ENCODE measurements around the gene SETBP1. TPM values are rescaled to one million over a fixed set of nuclear protein-coding genes. Genes with fewer than 3 reads are reported as not detected.

Gene SETBP1
- total RNA-seq, 1 donor from 2014 or later, result 22.6 TPM

GRCh38 chr18:44945888-44946401 is 265.3 kb downstream of the SETBP1 start:
- H3K36me3 Mint-ChIP-seq (ENCODE audit: low read depth), result peaks cover under 1% of the 10 kb centered on the region
- H3K27ac Mint-ChIP-seq, result no peak overlapping the region
- no peaks in the 10 kb centered on the region for H3K4me1 Mint-ChIP-seq
- no peak for DNase-seq
- intact Hi-C loops (cut with micrococcal nuclease), result no loop called here
- H3K9me3 Mint-ChIP-seq, result no peaks in the 10 kb centered on the region
- no peak overlapping the region for H3K4me3 Mint-ChIP-seq
- no peaks in the 10 kb centered on the region for H3K27me3 Mint-ChIP-seq

GRCh38 chr18:44946529-44947113 is 265.9 kb downstream of the SETBP1 start:
- no peaks in the 10 kb centered on the region for H3K9me3 Mint-ChIP-seq
- intact Hi-C loops (cut with micrococcal nuclease), result no loop called here

DNA sequence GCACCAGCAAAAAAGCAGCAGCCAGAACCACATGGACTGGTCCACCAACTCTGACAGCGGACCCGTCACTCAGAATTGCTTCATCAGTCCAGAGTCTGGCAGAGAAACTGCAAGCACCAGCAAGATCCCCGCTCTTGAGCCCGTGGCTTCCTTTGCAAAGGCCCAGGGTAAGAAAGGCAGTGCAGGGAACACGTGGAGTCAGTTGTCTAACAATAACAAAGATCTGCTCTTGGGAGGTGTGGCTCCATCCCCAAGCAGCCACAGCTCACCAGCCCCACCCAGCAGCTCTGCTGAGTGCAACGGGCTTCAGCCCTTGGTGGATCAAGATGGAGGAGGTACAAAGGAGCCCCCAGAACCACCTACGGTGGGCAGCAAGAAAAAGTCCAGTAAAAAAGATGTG is 269.3 kb downstream of the SETBP1 start:
- peaks cover 2% of the 10 kb centered on the region for H3K36me3 Mint-ChIP-seq (ENCODE audit: low read depth)
- DNase-seq, result no peak
- intact Hi-C loops (cut with micrococcal nuclease), result no loop called here
- H3K27ac Mint-ChIP-seq, result no peak overlapping the region
- no peak overlapping the region for H3K4me3 Mint-ChIP-seq
- no peaks in the 10 kb centered on the region for H3K27me3 Mint-ChIP-seq
- H3K4me1 Mint-ChIP-seq, result no peaks in the 10 kb centered on the region
- H3K9me3 Mint-ChIP-seq, result no peaks in the 10 kb centered on the region

More at GRCh38 chr18:44946529-44947113, 265.9 kb downstream of the SETBP1 start:
- Mint-ChIP-seq H3K36me3 (ENCODE audit: low read depth) (peaks cover 2% of the 10 kb centered on the region), H3K27me3 (no peaks in the 10 kb centered on the region), H3K4me3 (no peak overlapping the region), H3K4me1 (no peaks in the 10 kb centered on the region), H3K27ac (no peak overlapping the region)
- no peak for DNase-seq

GRCh38 chr18:44950685-44951195 is 270.1 kb downstream of the SETBP1 start:
- no peaks in the 10 kb centered on the region for H3K4me1 Mint-ChIP-seq
- intact Hi-C loops (cut with micrococcal nuclease), result no loop called here
- peaks cover 2% of the 10 kb centered on the region for H3K36me3 Mint-ChIP-seq (ENCODE audit: low read depth)
- no peaks in the 10 kb centered on the region for H3K27me3 Mint-ChIP-seq
- no peaks in the 10 kb centered on the region for H3K9me3 Mint-ChIP-seq
- no peak overlapping the region for H3K4me3 Mint-ChIP-seq
- no peak overlapping the region for H3K27ac Mint-ChIP-seq
- no peak for DNase-seq

DNA sequence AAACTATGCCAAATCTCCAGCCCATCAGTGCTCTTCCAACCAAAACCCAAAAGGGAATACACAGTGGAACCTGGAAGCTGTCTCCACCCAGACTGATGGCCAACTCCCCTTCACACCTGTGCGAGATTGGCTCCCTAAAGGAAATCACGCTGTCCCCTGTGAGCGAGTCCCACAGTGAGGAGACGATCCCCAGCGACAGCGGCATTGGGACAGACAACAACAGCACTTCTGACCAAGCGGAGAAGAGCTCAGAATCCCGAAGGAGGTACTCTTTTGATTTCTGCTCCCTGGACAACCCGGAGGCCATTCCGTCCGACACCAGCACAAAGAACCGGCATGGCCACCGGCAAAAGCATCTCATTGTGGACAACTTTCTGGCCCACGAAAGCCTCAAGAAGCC is 271.1 kb downstream of the SETBP1 start:
- Mint-ChIP-seq H3K9me3 (no peaks in the 10 kb centered on the region), H3K36me3 (ENCODE audit: low read depth) (peaks cover 2% of the 10 kb centered on the region), H3K4me3 (no peak overlapping the region), H3K4me1 (no peaks in the 10 kb centered on the region), H3K27ac (no peak overlapping the region), H3K27me3 (no peaks in the 10 kb centered on the region)
- intact Hi-C loops (cut with micrococcal nuclease), result no loop called here
- no peak for DNase-seq

GRCh38 chr18:44954257-44954656 is 273.6 kb downstream of the SETBP1 start:
- intact Hi-C loops (cut with micrococcal nuclease), result no loop called here
- H3K9me3 Mint-ChIP-seq, result no peaks in the 10 kb centered on the region
- H3K27me3 Mint-ChIP-seq, result no peaks in the 10 kb centered on the region
- DNase-seq, result no peak
- H3K36me3 Mint-ChIP-seq (ENCODE audit: low read depth), result peaks cover 2% of the 10 kb centered on the region
- H3K4me1 Mint-ChIP-seq, result no peaks in the 10 kb centered on the region
- no peak overlapping the region for H3K27ac Mint-ChIP-seq
- H3K4me3 Mint-ChIP-seq, result no peak overlapping the region

- H3K27ac Mint-ChIP-seq, result no peak overlapping the region
- no peak overlapping the region for H3K4me3 Mint-ChIP-seq
- H3K36me3 Mint-ChIP-seq (ENCODE audit: low read depth), result peaks cover 2% of the 10 kb centered on the region
- H3K9me3 Mint-ChIP-seq, result no peaks in the 10 kb centered on the region
- no peak for DNase-seq
- no peaks in the 10 kb centered on the region for H3K4me1 Mint-ChIP-seq
- intact Hi-C loops (cut with micrococcal nuclease), result no loop called here
- H3K27me3 Mint-ChIP-seq, result no peaks in the 10 kb centered on the region
Measured at GRCh38 chr18:44955825-44956224, 275.1 kb downstream of the SETBP1 start.

DNA sequence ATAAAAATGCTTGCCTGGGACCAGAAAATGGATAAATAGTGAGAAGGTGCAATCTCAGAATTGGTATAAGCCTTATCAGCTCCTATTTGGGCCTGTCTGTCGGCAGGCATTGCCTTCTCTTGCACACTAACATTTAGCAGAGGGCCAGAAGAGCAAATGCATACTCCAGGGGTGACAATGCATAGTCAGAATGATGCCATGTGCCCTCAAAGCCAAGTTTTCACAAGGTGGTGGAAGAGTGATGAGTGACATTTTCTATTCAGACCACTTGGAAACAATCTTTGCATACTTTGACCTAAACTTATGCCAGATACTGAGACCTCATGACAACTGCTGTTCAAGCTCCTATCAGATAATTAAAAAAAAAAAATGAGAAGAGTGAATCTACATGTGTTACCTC is 276.3 kb downstream of the SETBP1 start:
- intact Hi-C loops (cut with micrococcal nuclease), result no loop called here
- DNase-seq, result no peak
- Mint-ChIP-seq H3K27me3 (no peaks in the 10 kb centered on the region), H3K9me3 (no peaks in the 10 kb centered on the region), H3K36me3 (ENCODE audit: low read depth) (no peaks in the 10 kb centered on the region), H3K4me1 (no peaks in the 10 kb centered on the region), H3K27ac (no peak overlapping the region), H3K4me3 (no peak overlapping the region)

DNA sequence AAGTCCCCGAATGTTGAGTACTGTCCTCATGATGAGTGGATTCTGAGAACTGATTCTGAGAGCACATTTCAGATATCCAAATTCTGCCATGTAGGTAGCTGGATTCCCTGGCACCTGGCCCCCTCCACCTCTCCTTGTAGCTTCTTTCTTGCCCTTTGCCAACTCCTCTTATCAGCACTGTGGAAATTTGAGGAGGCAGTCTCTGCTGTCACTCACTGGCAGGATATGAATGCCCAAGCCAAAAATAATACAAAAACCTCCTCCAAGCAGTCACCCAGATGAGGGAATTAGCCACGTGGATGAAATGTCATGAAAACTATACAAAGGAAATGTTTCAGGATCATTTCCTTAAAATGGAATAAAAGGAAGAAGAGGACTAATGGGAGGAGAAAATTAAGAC is 276.8 kb downstream of the SETBP1 start:
- H3K9me3 Mint-ChIP-seq, result peaks cover 1% of the 10 kb centered on the region
- no peak overlapping the region for H3K27ac Mint-ChIP-seq
- no peak for DNase-seq
- intact Hi-C loops (cut with micrococcal nuclease), result no loop called here
- no peaks in the 10 kb centered on the region for H3K27me3 Mint-ChIP-seq
- H3K36me3 Mint-ChIP-seq (ENCODE audit: low read depth), result no peaks in the 10 kb centered on the region
- no peaks in the 10 kb centered on the region for H3K4me1 Mint-ChIP-seq
- no peak overlapping the region for H3K4me3 Mint-ChIP-seq

- DNase-seq, result no peak
- intact Hi-C loops (cut with micrococcal nuclease), result no loop called here
- Mint-ChIP-seq H3K36me3 (ENCODE audit: low read depth) (no peaks in the 10 kb centered on the region), H3K4me1 (no peaks in the 10 kb centered on the region), H3K27ac (no peak overlapping the region), H3K27me3 (no peaks in the 10 kb centered on the region), H3K4me3 (no peak overlapping the region), H3K9me3 (peaks cover 6% of the 10 kb centered on the region)
Measured at GRCh38 chr18:44958040-44958439, 277.4 kb downstream of the SETBP1 start.

GRCh38 chr18:44958455-44958854 is 277.8 kb downstream of the SETBP1 start:
- H3K4me1 Mint-ChIP-seq, result no peaks in the 10 kb centered on the region
- peaks cover 6% of the 10 kb centered on the region for H3K9me3 Mint-ChIP-seq
- no peaks in the 10 kb centered on the region for H3K27me3 Mint-ChIP-seq
- intact Hi-C loops (cut with micrococcal nuclease), result no loop called here
- no peaks in the 10 kb centered on the region for H3K36me3 Mint-ChIP-seq (ENCODE audit: low read depth)
- H3K4me3 Mint-ChIP-seq, result no peak overlapping the region
- DNase-seq, result no peak
- H3K27ac Mint-ChIP-seq, result no peak overlapping the region

GRCh38 chr18:44959013-44959412 is 278.3 kb downstream of the SETBP1 start:
- H3K4me3 Mint-ChIP-seq, result no peak overlapping the region
- DNase-seq, result no peak
- peaks cover 6% of the 10 kb centered on the region for H3K9me3 Mint-ChIP-seq
- no peaks in the 10 kb centered on the region for H3K4me1 Mint-ChIP-seq
- no peak overlapping the region for H3K27ac Mint-ChIP-seq
- no peaks in the 10 kb centered on the region for H3K27me3 Mint-ChIP-seq
- intact Hi-C loops (cut with micrococcal nuclease), result no loop called here
- H3K36me3 Mint-ChIP-seq (ENCODE audit: low read depth), result no peaks in the 10 kb centered on the region

- no peaks in the 10 kb centered on the region for H3K27me3 Mint-ChIP-seq
- H3K27ac Mint-ChIP-seq, result no peak overlapping the region
- no peak overlapping the region for H3K4me3 Mint-ChIP-seq
- no peak for DNase-seq
- peaks cover 6% of the 10 kb centered on the region for H3K9me3 Mint-ChIP-seq
- intact Hi-C loops (cut with micrococcal nuclease), result no loop called here
- H3K4me1 Mint-ChIP-seq, result no peaks in the 10 kb centered on the region
- no peaks in the 10 kb centered on the region for H3K36me3 Mint-ChIP-seq (ENCODE audit: low read depth)
Measured at GRCh38 chr18:44960580-44960979, 279.9 kb downstream of the SETBP1 start.

DNA sequence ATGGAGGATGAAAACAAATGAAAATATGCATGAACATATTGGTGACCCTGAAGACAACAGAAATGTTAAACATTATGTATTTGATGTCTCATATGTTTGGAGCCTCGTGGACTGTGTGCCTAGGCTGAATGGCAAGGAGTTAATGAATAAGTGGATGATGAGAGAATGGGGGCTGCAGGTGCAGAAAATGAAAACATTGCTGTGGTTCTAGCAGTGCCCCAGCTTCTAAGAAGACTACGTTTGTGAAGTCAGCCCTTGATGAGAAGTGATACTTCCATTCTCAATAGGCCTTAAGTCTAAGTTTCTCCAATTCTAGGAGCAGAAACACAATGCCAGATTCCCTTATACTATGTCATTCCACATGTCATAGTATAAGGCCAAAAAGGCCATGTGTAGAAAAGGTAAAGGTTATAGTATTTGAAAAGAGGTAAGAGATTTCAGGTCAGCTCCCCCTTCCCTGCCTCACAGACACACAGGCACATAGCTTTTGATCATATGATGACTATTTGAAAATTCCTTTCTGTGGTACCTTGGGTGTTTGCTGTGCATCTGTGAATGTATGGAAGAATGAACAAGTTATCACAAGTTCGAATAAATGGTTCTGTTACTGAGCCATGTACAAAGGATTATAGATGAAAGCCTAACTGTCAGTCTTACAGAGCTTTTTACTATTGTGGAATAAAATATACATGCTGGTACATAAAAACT is 280.8 kb downstream of the SETBP1 start:
- Mint-ChIP-seq H3K4me1 (no peaks in the 10 kb centered on the region), H3K27ac (no peak overlapping the region), H3K27me3 (no peaks in the 10 kb centered on the region), H3K4me3 (no peak overlapping the region), H3K36me3 (ENCODE audit: low read depth) (no peaks in the 10 kb centered on the region), H3K9me3 (peaks cover 6% of the 10 kb centered on the region)
- intact Hi-C loops (cut with micrococcal nuclease), result no loop called here
- no peak for DNase-seq
